Epithelial cell of proximal tubule (primary cell): ENCODE results near the gene MRC1. TPM values are rescaled to one million over a fixed set of nuclear protein-coding genes. Genes with fewer than 3 reads are reported as not detected.

Experiments
- DNase-seq: peaks from one replicate; pipeline ENCODE4 v3.0.0-alpha.2; 2011; ENCODE audit warnings: low read depth
- H3K4me3 ChIP-seq: 2 replicates; pipeline ENCODE4 v1.5.1; 2011; ENCODE audit warnings: low read depth, mild to moderate bottlenecking, low read length
- total RNA-seq: library from RNA; depleted of rRNA; stranded (reverse); fragments of >200 nt; gene quantifications from 2 replicates; pipeline ENCODE4 v1.2.3, GENCODE V29; 2015
- TF ChIP-seq, protein P1 (sequence below): conservative IDR thresholded peaks from 2 replicates; pipeline ENCODE4 v1.5.1; 2012; ENCODE audit warnings: low read depth, mild to moderate bottlenecking, low read length

The MRC1 gene
- total RNA-seq, result not detected in 2 replicates

DNA sequence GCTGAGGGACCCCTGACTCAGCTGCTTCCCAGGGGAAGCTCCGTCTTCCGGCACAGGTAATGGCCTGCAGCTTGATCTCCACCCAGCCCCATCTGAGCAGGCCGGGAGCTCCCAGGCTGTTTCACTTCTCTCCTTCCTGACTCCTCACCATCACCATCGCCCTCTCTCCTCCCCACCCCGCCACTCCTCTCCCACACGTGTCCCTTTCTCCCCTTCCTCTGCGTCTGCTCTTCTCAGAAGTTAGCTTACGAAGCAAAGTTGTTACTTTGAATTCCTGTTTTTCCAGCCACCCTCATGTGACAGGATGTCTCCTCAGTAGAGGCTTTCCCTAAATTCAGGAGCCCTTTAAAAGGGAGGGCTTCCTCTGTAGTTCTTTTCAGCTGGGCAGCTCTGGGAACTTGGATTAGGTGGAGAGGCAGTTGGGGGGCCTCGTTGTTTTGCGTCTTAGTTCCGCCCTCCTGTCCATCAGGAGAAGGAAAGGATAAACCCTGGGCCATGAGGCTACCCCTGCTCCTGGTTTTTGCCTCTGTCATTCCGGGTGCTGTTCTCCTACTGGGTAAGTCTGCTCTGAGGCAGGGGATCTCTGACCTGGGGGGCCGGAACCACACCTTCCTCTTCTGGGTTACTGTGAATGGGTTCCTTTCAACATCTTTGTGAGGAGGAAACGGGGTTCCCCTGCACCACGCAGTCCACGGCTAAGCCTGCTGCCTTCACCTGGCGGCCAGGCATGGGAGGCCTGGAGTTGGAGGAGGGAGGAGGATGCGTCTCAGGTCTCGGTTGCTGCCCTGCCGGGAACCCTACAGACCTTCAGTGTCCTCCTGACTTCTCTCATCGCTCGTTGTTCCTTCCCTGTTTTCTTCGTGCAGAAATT is at the start of gene MRC1:
MRC1 (plus strand) TSS at position 378 of the 871 bp plus-strand sequence; CDS start at position 496, 118 bp downstream.
- TF ChIP-seq, protein P1, sequence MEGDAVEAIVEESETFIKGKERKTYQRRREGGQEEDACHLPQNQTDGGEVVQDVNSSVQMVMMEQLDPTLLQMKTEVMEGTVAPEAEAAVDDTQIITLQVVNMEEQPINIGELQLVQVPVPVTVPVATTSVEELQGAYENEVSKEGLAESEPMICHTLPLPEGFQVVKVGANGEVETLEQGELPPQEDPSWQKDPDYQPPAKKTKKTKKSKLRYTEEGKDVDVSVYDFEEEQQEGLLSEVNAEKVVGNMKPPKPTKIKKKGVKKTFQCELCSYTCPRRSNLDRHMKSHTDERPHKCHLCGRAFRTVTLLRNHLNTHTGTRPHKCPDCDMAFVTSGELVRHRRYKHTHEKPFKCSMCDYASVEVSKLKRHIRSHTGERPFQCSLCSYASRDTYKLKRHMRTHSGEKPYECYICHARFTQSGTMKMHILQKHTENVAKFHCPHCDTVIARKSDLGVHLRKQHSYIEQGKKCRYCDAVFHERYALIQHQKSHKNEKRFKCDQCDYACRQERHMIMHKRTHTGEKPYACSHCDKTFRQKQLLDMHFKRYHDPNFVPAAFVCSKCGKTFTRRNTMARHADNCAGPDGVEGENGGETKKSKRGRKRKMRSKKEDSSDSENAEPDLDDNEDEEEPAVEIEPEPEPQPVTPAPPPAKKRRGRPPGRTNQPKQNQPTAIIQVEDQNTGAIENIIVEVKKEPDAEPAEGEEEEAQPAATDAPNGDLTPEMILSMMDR, result no peak
- no peak for DNase-seq
- H3K4me3 ChIP-seq, result no peak within 1 kb of the TSS

- H3K4me3 ChIP-seq, result no peak overlapping the region
- no peak for DNase-seq
- TF ChIP-seq, protein P1, result no peak
Observed at GRCh38 chr10:17764142-17764541, 45.0 kb upstream of the MRC1 start.

- H3K4me3 ChIP-seq, result no peak overlapping the region
- no peak for DNase-seq
- TF ChIP-seq, protein P1, result no peak
Observed at GRCh38 chr10:17765602-17766001, 43.5 kb upstream of the MRC1 start.

GRCh38 chr10:17766731-17767130 is 42.4 kb upstream of the MRC1 start:
- no peak for DNase-seq
- no peak overlapping the region for H3K4me3 ChIP-seq
- TF ChIP-seq, protein P1, result no peak

- no peak overlapping the region for H3K4me3 ChIP-seq
- TF ChIP-seq, protein P1, result no peak
- no peak for DNase-seq
Observed at GRCh38 chr10:17768496-17768895, 40.7 kb upstream of the MRC1 start.

DNA sequence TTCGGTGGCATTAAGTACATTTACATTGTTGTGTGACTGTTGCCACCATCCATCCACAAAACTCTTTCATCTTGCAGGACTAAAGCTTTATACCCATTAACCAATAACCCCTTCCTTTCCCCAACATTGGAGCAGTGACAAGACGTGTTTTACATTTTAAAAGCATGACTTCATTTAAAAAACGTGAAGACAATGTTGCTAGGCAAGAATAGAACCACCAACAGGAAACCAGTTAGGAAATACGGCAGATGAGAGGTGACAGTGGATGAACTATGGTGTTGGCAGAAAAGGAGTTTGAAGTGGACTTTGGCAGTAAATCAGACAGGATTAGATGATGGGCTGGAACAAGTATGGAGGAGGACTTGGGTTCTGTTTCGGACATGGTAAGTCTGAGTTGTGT is 40.2 kb upstream of the MRC1 start:
- TF ChIP-seq, protein P1, result no peak
- no peak overlapping the region for H3K4me3 ChIP-seq
- no peak for DNase-seq

- no peak for DNase-seq
- H3K4me3 ChIP-seq, result no peak overlapping the region
- TF ChIP-seq, protein P1, result no peak
Observed at GRCh38 chr10:17771017-17771416, 38.1 kb upstream of the MRC1 start.
